ENCODE results near the gene CCDC88B. TPM values are rescaled to one million over a fixed set of nuclear protein-coding genes. Genes with fewer than 3 reads are reported as not detected.
A peak's percentile ranks its signal among the peaks of the same experiment; 100 is the strongest.

CCDC88B gene
- total and polyA plus RNA-seq, 9 of the 15 experiments (the other 6 are each of a cell fraction or from before 2014, with no cell fraction given): 0.13 to 18.1 (median 7.9) TPM

GRCh38 chr11:64356498-64357411 is 16.8 kb downstream of the CCDC88B start (continued):
- TF ChIP-seq NFIX (CRISPR knock-in tag; IDR thresholded peaks at IDR 0.05; ENCODE audit: low read depth): no peak
- no peak for TF ChIP-seq SRSF1 (IDR thresholded peaks at IDR 0.05; ENCODE audit: low read depth, low read length)
- no peak for TF ChIP-seq IRF9 (tag; IDR thresholded peaks at IDR 0.05)
- 0 out of 2 replicates have a peak, but pooled peaks have one; percentile 18 for TF ChIP-seq CREB1 (IDR thresholded peaks at IDR 0.05)
- TF ChIP-seq CREB1 (CRISPR knock-in tag; IDR thresholded peaks at IDR 0.05): peak; percentile 64
- TF ChIP-seq ZNF449 (CRISPR knock-in tag; IDR thresholded peaks at IDR 0.05): no peak
- TF ChIP-seq NCOA2 (IDR thresholded peaks at IDR 0.05; ENCODE audit: partially characterized antibody in 2 of 2): no peak
- no peak for TF ChIP-seq U2AF1 (optimal IDR thresholded peaks at IDR 0.05; ENCODE audit: low read depth, low read length)
- TF ChIP-seq NRF1 (conservative IDR thresholded peaks at IDR 0.05 in 1 of 2, IDR thresholded peaks at IDR 0.05 in 1 of 2): peak; percentile 58 to 63
- no peak for TF ChIP-seq STAT6 (CRISPR knock-in tag; IDR thresholded peaks at IDR 0.05)
- TF ChIP-seq TFE3 (CRISPR knock-in tag; IDR thresholded peaks at IDR 0.05): no peak
- no peak for TF ChIP-seq ZNF408 (CRISPR knock-in tag; IDR thresholded peaks at IDR 0.05; ENCODE audit: low read depth)
- TF ChIP-seq KLF1 (tag; IDR thresholded peaks at IDR 0.05): no peak
- TF ChIP-seq NCOA1 (IDR thresholded peaks at IDR 0.05; ENCODE audit: low read depth): 0 out of 2 replicates have a peak, but pooled peaks have one; percentile 28
- peak; percentile 35; the same call in 1 of the 2 replicates for TF ChIP-seq BHLHE40 (IDR thresholded peaks at IDR 0.05; ENCODE audit: low read length)
- no peak for TF ChIP-seq CBFA2T3 (IDR thresholded peaks at IDR 0.05)
- TF ChIP-seq MBD2 (IDR thresholded peaks at IDR 0.05; ENCODE audit: borderline replicate concordance, low read depth): no peak
- TF ChIP-seq ZFPM2 (CRISPR knock-in tag; IDR thresholded peaks at IDR 0.05): no peak
- no peak for TF ChIP-seq E2F3 (CRISPR knock-in tag; IDR thresholded peaks at IDR 0.05)
- TF ChIP-seq SMAD1 (IDR thresholded peaks at IDR 0.05; ENCODE audit: low read depth, low read length, partially characterized antibody): no peak
- TF ChIP-seq HDAC6 (IDR thresholded peaks at IDR 0.05; ENCODE audit: low read depth, low read length): no peak
